IPS-15b (cell line): ENCODE measurements around the gene FAM168A.

Source experiments
- H3K27me3 ChIP-seq: one replicate; pipeline ENCODE4 v1.6.1; 2013; ENCODE audit warnings: low read length; ENCODE audit not compliant: control insufficient read depth, insufficient read depth
- H3K36me3 ChIP-seq: one replicate; pipeline ENCODE4 v1.6.1; 2013; ENCODE audit warnings: low read length; ENCODE audit not compliant: control insufficient read depth, insufficient read depth
- H3K4me1 ChIP-seq: one replicate; pipeline ENCODE4 v1.6.1; 2013; ENCODE audit warnings: mild to moderate bottlenecking, low read length; ENCODE audit not compliant: control insufficient read depth, insufficient read depth
- H3K4me3 ChIP-seq: one replicate; pipeline ENCODE4 v1.5.1; 2013; ENCODE audit warnings: low read depth, low read length
- H3K9ac ChIP-seq: one replicate; pipeline ENCODE4 v1.6.1; 2013; ENCODE audit warnings: low read depth, mild to moderate bottlenecking, low read length
- H3K9me3 ChIP-seq: one replicate; pipeline ENCODE4 v1.6.1; 2013; ENCODE audit warnings: mild to moderate bottlenecking, low read length; ENCODE audit not compliant: control insufficient read depth, insufficient read depth

Gene FAM168A, protein sequence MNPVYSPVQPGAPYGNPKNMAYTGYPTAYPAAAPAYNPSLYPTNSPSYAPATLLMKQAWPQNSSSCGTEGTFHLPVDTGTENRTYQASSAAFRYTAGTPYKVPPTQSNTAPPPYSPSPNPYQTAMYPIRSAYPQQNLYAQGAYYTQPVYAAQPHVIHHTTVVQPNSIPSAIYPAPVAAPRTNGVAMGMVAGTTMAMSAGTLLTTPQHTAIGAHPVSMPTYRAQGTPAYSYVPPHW

DNA sequence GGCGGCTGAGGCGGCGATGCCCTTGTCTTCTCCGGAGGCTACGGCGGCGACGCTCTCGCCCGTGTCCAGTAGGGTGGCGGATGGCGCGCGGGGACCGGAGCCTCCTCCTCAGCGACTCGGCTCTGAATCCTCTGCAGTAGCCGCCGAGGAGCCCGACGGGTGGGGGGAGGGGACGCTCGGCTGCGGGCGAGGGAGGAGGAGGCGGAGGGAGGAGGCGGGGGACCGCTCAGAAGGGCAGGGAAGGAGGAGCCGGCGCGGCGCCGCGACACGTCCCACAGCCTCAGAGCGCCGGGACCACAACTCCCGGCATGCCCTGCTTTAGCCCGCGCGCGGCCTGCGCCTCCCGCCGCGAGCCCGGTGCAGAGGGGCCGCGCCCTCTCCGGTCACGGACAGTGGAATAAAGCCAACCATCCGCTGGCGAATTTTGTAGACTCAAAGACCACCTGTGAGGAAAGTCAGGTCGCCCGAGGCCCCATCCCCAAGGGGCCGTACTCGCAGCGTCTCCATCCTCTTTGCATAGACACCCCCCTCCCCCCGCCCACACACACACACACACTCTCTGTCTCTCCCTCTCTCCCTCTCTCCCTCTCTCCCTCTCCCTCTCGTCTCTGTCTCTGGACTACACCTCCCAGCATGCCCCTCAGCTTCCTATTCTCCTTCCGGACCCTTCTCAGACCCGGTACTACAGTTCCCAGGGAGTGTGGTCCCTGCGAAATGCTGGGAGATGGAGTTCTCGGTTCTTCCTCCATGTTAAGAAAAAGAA, at the start of gene FAM168A:
TSS of gene FAM168A (minus strand) at position 157 of the 763 bp plus-strand sequence. CDS start 129,638 bp downstream, outside the sequence.
- Histone ChIP-seq H3K36me3 (no peaks in the 10 kb centered on the region), H3K27me3 (no peaks in the 10 kb centered on the region), H3K4me3 (peak within 1 kb of the TSS; percentile 85), H3K9me3 (no peaks in the 10 kb centered on the region), H3K4me1 (peaks cover 9% of the 10 kb centered on the region), H3K9ac (peak within 1 kb of the TSS; percentile 84)

DNA sequence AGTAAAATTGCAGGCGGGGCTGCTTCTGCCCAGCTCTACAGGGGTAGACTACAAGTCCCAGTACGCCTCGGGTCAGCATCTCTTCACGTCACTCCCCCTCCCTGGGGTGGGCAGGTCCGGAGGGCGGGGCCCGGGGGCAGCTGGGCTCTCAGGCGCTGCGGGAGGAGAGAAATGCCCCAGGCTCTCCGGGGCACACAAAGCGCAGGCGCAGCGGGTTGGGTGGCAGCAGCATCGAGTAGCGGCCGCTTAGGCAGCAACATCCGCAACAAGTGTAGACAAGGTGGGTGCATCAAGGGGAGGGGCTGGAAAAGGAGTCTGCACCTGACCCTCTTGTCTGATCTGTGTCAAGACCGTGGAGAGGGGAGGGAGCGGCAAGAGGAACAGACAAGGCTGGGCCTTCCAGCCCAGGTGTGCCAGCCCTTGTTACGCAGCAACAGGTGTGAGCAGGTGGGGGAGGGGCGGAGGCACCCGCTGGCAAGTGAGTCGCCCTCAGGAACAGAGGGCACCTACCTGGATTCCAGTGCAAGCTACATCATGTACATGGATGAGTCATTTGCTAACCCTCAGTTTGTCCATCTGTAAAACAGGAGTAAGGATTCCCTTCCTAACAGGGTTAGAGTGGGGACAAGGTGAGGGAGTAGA, 49.7 kb upstream of the FAM168A start:
- Histone ChIP-seq H3K9ac (no peak overlapping the region), H3K4me1 (peaks cover 24% of the 10 kb centered on the region), H3K27me3 (peaks cover 7% of the 10 kb centered on the region), H3K36me3 (no peaks in the 10 kb centered on the region), H3K9me3 (no peaks in the 10 kb centered on the region), H3K4me3 (peak overlapping the region; percentile 84)

DNA sequence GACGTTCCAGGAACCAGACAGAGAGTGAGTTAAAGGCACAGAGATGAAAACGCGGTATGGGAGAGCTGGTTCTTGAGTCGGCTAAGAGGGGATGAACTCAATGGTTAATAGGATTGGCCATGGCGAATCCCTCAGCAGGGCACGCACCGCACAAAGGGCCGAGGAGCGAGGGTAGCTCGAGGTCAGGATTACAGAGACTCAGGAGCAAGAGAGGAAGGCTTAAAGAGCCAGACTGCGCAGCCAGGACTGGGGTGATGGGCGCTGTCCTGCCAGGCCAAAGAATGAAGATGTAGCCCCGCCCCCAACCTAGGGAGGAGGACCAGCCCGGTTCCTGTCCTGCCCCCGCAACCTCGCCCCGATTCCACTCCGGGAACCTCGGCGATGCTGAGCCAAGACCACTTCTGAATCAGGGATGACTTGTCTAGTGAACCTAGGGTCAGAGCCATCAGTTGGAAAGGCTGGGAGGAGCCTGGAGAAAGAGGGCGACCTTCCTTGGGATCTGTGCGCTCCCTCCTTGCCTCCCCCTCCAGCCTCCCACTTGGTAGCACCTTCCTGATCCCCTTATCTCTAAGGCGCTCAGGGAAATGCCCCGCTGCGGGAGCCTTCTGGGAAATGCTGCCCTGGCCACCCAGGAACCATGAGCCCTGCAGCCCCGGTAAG, 48.2 kb upstream of the FAM168A start, which contains the start of gene PLEKHB1:
TSS of gene PLEKHB1 (plus strand) at position 610 of the 660 bp plus-strand sequence. CDS start at position 638, 28 bp downstream.
- peak within 1 kb of the TSS; percentile 84 for H3K4me3 ChIP-seq

DNA sequence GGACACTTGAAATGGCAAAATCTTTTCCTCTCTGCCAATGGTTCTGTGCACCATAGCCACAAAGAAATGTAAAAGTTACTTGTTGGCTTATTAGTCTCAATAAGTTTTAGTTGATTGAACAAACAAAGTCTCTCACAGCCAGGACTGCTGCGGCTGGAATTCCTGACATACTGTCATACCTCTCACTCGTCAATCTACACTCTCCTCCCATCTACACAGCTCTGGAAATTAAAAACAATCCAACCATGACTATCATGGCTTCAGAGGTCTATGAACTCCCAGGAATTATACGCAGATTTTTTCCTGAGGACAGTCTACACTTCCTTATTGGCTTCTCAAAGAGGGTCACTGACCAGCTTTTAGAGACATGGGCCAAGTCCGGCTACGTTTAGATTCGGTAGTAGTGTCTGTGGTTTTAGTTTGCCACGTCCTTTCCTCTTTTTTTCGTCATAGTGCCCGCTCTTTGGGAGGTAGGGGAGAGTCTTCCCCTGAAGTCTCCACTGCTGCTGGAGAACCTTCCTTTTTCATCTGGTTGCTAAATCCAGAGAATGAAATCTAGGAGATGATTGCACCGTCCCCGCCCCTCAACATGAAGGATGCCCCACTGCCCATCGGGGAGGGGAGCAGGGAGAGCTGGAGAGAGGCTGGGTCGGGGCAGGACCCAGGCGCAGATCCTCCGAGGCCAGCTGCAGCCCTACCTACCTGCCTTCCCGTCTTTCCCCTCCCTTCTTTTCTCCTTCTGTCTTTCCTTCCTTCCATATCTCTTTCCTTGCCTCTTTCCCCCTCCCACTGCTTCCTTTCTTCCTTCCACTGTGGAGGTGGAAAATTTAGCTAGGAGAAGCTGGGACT, 47.4 kb upstream of the FAM168A start:
- H3K27me3 ChIP-seq = peaks cover 7% of the 10 kb centered on the region
- no peaks in the 10 kb centered on the region for H3K36me3 ChIP-seq
- peaks cover 21% of the 10 kb centered on the region for H3K4me1 ChIP-seq
- no peaks in the 10 kb centered on the region for H3K9me3 ChIP-seq
- peak overlapping the region; percentile 41 for H3K9ac ChIP-seq
- peak overlapping the region; percentile 74 for H3K4me3 ChIP-seq

More for the DNA sequence above, 48.2 kb upstream of the FAM168A start, which contains the start of gene PLEKHB1:
- H3K9ac ChIP-seq = peak within 1 kb of the TSS; percentile 41
- no peaks in the 10 kb centered on the region for H3K36me3 ChIP-seq
- H3K27me3 ChIP-seq = peaks cover 7% of the 10 kb centered on the region
- H3K4me1 ChIP-seq = peaks cover 21% of the 10 kb centered on the region
- H3K9me3 ChIP-seq = no peaks in the 10 kb centered on the region

DNA sequence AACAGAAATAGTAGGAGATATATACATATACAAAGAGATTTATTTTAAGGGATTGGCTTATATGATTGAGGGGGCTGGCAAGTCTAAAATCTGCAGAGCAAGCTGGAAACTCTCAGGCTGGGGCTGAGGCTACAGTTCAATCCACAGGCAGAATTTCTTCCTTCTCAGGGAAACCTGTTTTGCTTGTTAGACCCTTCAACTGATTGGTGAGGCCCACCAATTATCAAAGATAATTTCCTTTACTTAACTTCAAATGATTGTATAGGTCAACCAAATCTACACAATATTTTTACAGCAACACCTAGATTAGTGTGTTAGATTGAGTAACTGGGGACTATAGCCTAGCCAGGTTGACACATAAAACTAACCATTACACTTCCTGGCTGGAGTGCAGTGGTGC, 43.8 kb upstream of the FAM168A start:
- H3K36me3 ChIP-seq = no peaks in the 10 kb centered on the region
- no peak overlapping the region for H3K9ac ChIP-seq
- H3K4me1 ChIP-seq = peaks cover 7% of the 10 kb centered on the region
- no peak overlapping the region for H3K4me3 ChIP-seq
- peaks cover 7% of the 10 kb centered on the region for H3K27me3 ChIP-seq
- H3K9me3 ChIP-seq = no peaks in the 10 kb centered on the region

DNA sequence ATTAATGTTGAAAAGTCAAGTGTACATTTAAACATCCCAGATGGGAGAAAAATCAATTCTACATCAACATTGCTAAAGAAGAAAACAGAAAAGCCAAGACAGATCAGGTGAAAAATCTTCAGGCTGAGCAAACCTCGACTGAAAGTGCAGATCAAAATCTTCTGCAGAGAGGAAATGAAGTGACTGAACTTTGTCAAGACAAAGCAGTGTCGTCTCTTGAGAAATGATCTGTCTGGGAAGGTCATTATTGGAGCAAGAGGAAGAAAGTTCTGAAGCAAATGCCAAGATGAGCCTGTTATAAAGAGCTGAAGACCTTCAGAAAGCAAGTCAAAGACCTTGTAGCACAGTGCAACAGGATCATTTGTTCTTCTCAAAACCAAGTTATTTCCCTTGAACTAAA, 42.7 kb upstream of the FAM168A start:
- Histone ChIP-seq H3K36me3 (no peaks in the 10 kb centered on the region), H3K27me3 (peaks cover 7% of the 10 kb centered on the region), H3K9ac (no peak overlapping the region), H3K4me1 (peaks cover 6% of the 10 kb centered on the region), H3K9me3 (no peaks in the 10 kb centered on the region), H3K4me3 (no peak overlapping the region)

DNA sequence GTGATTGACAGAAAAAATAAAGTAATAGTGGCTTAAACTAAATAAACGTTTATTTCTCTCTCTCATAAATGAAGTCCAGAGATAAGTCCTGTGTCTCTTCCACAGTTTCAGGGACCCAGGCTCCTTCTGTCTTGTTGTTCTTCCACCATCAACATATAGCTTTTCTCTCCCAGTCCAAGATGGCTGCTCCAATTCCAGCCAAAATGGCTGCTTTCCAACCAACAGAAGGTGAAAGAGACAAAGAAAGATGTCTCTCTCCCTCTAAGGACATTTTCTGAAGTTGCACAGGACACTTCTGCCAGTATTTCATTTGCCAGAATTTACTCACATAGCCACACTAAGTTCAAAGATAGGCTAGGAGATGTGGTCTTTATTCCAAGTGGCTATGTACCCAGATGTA, 39.1 kb upstream of the FAM168A start:
- Histone ChIP-seq H3K4me1 (no peaks in the 10 kb centered on the region), H3K27me3 (peaks cover 5% of the 10 kb centered on the region), H3K36me3 (no peaks in the 10 kb centered on the region), H3K9me3 (no peaks in the 10 kb centered on the region), H3K9ac (no peak overlapping the region), H3K4me3 (no peak overlapping the region)

DNA sequence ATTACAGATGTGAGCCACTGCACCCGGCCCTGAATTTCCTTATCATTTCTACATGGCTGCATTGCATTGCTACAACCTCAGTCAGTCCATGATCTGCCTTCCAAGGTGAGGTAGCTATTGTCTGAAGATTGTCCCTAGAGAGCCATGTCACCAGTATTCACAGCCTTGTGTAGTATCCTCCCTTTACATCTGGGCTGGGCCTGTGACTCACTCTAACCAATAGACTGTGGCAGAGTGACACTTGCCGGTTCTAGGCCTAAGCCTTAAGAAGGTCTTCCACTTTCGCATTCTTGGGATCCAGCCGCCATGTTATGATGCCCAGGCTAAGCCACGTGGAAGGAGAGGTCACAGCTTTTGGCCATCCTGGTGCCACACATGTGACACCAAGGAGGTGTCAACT, 38.3 kb upstream of the FAM168A start:
- H3K36me3 ChIP-seq = no peaks in the 10 kb centered on the region
- H3K4me3 ChIP-seq = no peak overlapping the region
- H3K9me3 ChIP-seq = no peaks in the 10 kb centered on the region
- H3K9ac ChIP-seq = no peak overlapping the region
- peaks cover 5% of the 10 kb centered on the region for H3K27me3 ChIP-seq
- no peaks in the 10 kb centered on the region for H3K4me1 ChIP-seq

DNA sequence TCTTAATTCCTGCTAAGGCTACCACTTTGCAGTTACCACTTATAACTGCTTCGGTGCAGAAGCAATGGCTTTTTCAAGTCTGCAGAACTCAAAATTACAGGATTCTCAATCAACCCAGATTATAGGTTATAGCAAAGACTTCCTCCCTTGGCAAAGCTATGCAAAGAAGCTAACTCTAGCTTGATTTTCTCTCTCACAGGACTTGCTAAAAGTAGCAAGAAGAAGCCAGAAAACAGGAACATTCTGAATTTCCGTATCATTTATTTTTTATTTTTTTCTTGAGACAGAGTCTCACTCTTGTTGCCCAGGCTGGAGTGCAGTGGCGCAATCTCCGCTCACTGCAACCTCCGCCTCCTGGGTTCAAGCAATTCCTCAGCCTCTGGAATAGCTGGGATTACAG, 37.8 kb upstream of the FAM168A start:
- no peaks in the 10 kb centered on the region for H3K9me3 ChIP-seq
- peaks cover 7% of the 10 kb centered on the region for H3K27me3 ChIP-seq
- no peak overlapping the region for H3K4me3 ChIP-seq
- H3K4me1 ChIP-seq = no peaks in the 10 kb centered on the region
- no peaks in the 10 kb centered on the region for H3K36me3 ChIP-seq
- H3K9ac ChIP-seq = no peak overlapping the region

DNA sequence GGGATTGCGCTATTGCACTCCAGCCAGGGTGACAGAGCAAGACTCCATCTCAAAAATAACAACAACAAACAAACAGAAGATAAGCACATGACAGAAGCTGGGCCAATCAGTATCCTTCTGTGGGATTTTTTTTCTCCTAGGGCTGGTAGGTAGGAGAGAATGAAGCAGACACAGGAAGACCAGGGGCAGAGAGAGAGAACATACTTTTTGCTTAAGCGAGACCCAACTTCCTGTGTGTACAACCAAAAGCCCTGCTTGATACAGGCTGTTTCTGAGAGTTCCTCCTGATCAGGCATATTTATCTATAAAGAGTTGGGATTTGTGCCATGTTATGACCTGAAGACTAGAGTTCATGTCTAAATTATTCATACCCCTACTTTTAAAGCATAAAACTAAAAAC, 36.1 kb upstream of the FAM168A start:
- Histone ChIP-seq H3K4me1 (peaks cover 4% of the 10 kb centered on the region), H3K4me3 (no peak overlapping the region), H3K36me3 (no peaks in the 10 kb centered on the region), H3K9me3 (no peaks in the 10 kb centered on the region), H3K9ac (no peak overlapping the region), H3K27me3 (peaks cover 19% of the 10 kb centered on the region)

DNA sequence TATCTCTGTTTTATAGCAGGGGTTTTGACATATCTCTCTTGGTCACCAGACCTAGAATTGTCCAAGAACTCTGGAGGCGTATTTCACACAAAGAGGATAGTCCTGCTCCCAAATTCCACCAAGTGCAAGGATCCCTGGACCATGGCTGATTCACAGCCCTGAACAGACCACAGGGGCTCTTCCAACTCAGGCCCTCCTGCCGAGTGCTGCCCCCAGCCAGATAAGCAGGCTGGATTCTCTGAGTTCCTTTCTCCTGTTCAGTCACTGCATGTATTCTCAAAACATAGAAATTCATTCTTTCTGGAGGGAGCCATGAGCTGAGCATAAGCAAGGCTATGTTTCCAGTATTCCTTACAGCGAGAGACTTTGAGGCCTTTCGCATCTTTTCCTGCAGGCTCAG, 35.1 kb upstream of the FAM168A start:
- H3K9me3 ChIP-seq = no peaks in the 10 kb centered on the region
- no peaks in the 10 kb centered on the region for H3K36me3 ChIP-seq
- H3K9ac ChIP-seq = no peak overlapping the region
- H3K4me3 ChIP-seq = no peak overlapping the region
- peaks cover 10% of the 10 kb centered on the region for H3K4me1 ChIP-seq
- H3K27me3 ChIP-seq = peaks cover 23% of the 10 kb centered on the region
